OCI-LY1 (cell line): ENCODE data around the gene IQCF2.

Source experiments
- H2AFZ ChIP-seq: fragments of 200-600 bp; sonication (generic), shearing (Covaris generic); 2 replicates; pipeline ENCODE4 v1.6.0; 2014; ENCODE audit warnings: antibody characterized with exemption, mild to moderate bottlenecking, low read length
- H3F3A ChIP-seq: fragments of 200-600 bp; sonication (generic), shearing (Covaris generic); 2 replicates; pipeline ENCODE4 v1.6.0; 2014; ENCODE audit warnings: mild to moderate bottlenecking, antibody characterized with exemption, low read length, moderate library complexity; ENCODE audit not compliant: insufficient read depth
- H3K27ac ChIP-seq: fragments of 200-600 bp; sonication (generic); 2 replicates; pipeline ENCODE4 v1.5.1; 2014; ENCODE audit warnings: low read length, mixed run types, mild to moderate bottlenecking, low read depth; ENCODE audit not compliant: poor library complexity, severe bottlenecking
- H3K27me3 ChIP-seq: fragments of 200-600 bp; sonication (generic); 2 replicates; pipeline ENCODE4 v1.6.0; 2014; ENCODE audit warnings: antibody characterized with exemption, mild to moderate bottlenecking, low read length, moderate library complexity; ENCODE audit not compliant: insufficient read depth
- H3K36me3 ChIP-seq: fragments of 200-600 bp; sonication (generic); 2 replicates; pipeline ENCODE4 v1.6.1; 2014; ENCODE audit warnings: mild to moderate bottlenecking, antibody characterized with exemption, low read length, moderate library complexity, mixed read lengths; ENCODE audit not compliant: insufficient read depth
- H3K4me1 ChIP-seq: fragments of 200-600 bp; sonication (generic); 2 replicates; pipeline ENCODE4 v1.5.1; 2014; ENCODE audit warnings: mild to moderate bottlenecking, low read length, moderate library complexity; ENCODE audit not compliant: insufficient read depth, severe bottlenecking
- H3K4me2 ChIP-seq: fragments of 200-600 bp; sonication (generic), shearing (Covaris generic); 2 replicates; pipeline ENCODE4 v1.6.1; 2014; ENCODE audit warnings: low read length
- H3K4me3 ChIP-seq: fragments of 200-600 bp; sonication (generic); 2 replicates; pipeline ENCODE4 v1.5.1; 2014; ENCODE audit warnings: low read length, low read depth, mild to moderate bottlenecking, mixed read lengths; ENCODE audit not compliant: poor library complexity, severe bottlenecking
- H3K79me2 ChIP-seq: fragments of 200-600 bp; shearing (Covaris generic); 2 replicates; pipeline ENCODE4 v1.6.1; 2016; ENCODE audit warnings: mixed run types, low read length, mixed read lengths; ENCODE audit not compliant: insufficient read depth
- H3K9ac ChIP-seq: fragments of 200-600 bp; sonication (generic), shearing (Covaris generic); 2 replicates; pipeline ENCODE4 v1.6.1; 2014; ENCODE audit warnings: mild to moderate bottlenecking, low read length, mixed read lengths
- H3K9me2 ChIP-seq: fragments of 200-600 bp; sonication (generic), shearing (Covaris generic); 2 replicates; pipeline ENCODE4 v1.6.1; 2014; ENCODE audit warnings: low read depth, mild to moderate bottlenecking, low read length, mixed read lengths
- H3K9me3 ChIP-seq: fragments of 200-600 bp; shearing (Covaris generic); 2 replicates; pipeline ENCODE4 v1.6.1; 2014; ENCODE audit warnings: low read length, mixed read lengths
- H4K20me1 ChIP-seq: fragments of 200-600 bp; sonication (generic), shearing (Covaris generic); 2 replicates; pipeline ENCODE4 v1.6.0; 2016; ENCODE audit warnings: mild to moderate bottlenecking, low read length; ENCODE audit not compliant: insufficient read depth
- EZH2 ChIP-seq: fragments of 200-600 bp; sonication (generic), shearing (Covaris generic); IDR thresholded peaks from 2 replicates; pipeline ENCODE4 v1.8.0; 2017; ENCODE audit warnings: borderline replicate concordance, mixed run types, mild to moderate bottlenecking, antibody characterized with exemption, low read length, moderate library complexity, mixed read lengths
- TF ChIP-seq, protein P1 (sequence below): fragments of 200-600 bp; sonication (generic), shearing (Covaris generic); IDR thresholded peaks from 2 replicates; pipeline ENCODE4 v1.5.1; 2017; ENCODE audit warnings: mild to moderate bottlenecking, antibody characterized with exemption, low read length, moderate library complexity, mixed read lengths

IQCF2 gene

GRCh38 chr3:51874411-51874810, 13.0 kb downstream of the IQCF2 start:
- H3K4me3 ChIP-seq = no peak overlapping the region
- H3K9ac ChIP-seq = no peak overlapping the region
- no peaks in the 10 kb centered on the region for H3K9me3 ChIP-seq
- H3K9me2 ChIP-seq = no peaks in the 10 kb centered on the region
- no peak overlapping the region for H2AFZ ChIP-seq
- no peak for TF ChIP-seq EZH2
- no peak overlapping the region for H3K4me2 ChIP-seq
- H3F3A ChIP-seq = no peaks in the 10 kb centered on the region
- H3K79me2 ChIP-seq = no peaks in the 10 kb centered on the region
- H3K27me3 ChIP-seq = peaks cover 7% of the 10 kb centered on the region; the same call in 1 of the 2 replicates
- no peaks in the 10 kb centered on the region for H3K4me1 ChIP-seq
- no peaks in the 10 kb centered on the region for H4K20me1 ChIP-seq
- H3K27ac ChIP-seq = no peak overlapping the region
- H3K36me3 ChIP-seq = no peaks in the 10 kb centered on the region

DNA sequence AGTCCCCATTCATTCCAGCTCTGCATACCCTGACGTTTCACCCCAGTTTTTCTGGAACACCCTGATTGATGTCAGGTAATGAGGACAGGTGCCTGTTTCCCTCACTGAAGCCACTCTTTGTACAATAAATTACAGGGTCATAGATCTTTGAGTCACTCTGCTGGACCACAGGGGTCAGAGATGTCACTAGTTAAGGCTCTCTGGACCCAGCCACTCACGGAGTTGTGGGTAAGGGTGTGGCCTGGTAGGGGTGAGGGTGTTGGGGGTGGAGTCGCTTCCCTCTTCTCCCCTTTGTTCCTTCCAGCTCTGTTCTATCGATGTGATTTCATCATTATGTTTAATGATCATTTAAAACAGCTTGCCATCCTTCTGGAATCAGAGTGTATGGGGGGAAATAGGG, 13.5 kb downstream of the IQCF2 start:
- no peaks in the 10 kb centered on the region for H3K4me1 ChIP-seq
- H3K9me2 ChIP-seq = no peaks in the 10 kb centered on the region
- H3F3A ChIP-seq = no peaks in the 10 kb centered on the region
- H3K9ac ChIP-seq = no peak overlapping the region
- no peaks in the 10 kb centered on the region for H3K79me2 ChIP-seq
- H2AFZ ChIP-seq = no peak overlapping the region
- H3K4me2 ChIP-seq = no peak overlapping the region
- H4K20me1 ChIP-seq = no peaks in the 10 kb centered on the region
- peaks cover 7% of the 10 kb centered on the region; the same call in 1 of the 2 replicates for H3K27me3 ChIP-seq
- no peaks in the 10 kb centered on the region for H3K36me3 ChIP-seq
- no peaks in the 10 kb centered on the region for H3K9me3 ChIP-seq
- TF ChIP-seq, protein P1, sequence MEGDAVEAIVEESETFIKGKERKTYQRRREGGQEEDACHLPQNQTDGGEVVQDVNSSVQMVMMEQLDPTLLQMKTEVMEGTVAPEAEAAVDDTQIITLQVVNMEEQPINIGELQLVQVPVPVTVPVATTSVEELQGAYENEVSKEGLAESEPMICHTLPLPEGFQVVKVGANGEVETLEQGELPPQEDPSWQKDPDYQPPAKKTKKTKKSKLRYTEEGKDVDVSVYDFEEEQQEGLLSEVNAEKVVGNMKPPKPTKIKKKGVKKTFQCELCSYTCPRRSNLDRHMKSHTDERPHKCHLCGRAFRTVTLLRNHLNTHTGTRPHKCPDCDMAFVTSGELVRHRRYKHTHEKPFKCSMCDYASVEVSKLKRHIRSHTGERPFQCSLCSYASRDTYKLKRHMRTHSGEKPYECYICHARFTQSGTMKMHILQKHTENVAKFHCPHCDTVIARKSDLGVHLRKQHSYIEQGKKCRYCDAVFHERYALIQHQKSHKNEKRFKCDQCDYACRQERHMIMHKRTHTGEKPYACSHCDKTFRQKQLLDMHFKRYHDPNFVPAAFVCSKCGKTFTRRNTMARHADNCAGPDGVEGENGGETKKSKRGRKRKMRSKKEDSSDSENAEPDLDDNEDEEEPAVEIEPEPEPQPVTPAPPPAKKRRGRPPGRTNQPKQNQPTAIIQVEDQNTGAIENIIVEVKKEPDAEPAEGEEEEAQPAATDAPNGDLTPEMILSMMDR = no peak
- no peak for TF ChIP-seq EZH2
- H3K27ac ChIP-seq = no peak overlapping the region
- H3K4me3 ChIP-seq = no peak overlapping the region

DNA sequence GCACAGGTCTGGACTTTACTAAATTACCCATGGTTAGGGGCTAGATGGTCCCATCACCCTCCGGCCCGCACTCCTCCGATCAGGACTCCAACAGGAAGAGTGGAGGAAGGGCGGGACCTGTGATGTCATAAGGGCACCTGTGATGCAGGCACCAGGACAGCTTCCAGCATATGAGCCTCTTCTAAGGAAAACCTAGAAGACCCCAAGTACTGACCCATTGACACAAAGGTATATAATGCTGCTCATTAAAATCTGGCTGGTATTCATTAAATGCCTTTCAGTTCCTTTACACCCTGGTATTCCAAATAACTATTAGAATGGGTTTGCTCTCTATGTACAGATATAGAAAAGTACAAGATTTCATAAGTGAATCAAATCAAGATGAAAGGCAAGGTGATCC, 14.1 kb downstream of the IQCF2 start, which contains the start of gene IQCF5:
IQCF5 (minus strand) TSS at position 101 of the 400 bp plus-strand sequence; CDS start at position 31, 70 bp downstream.
- H3K27me3 ChIP-seq = peaks cover 7% of the 10 kb centered on the region; the same call in 1 of the 2 replicates

GRCh38 chr3:51876186-51876585, 14.8 kb downstream of the IQCF2 start:
- Histone ChIP-seq H3F3A (no peaks in the 10 kb centered on the region), H3K9me2 (no peaks in the 10 kb centered on the region), H2AFZ (no peak overlapping the region), H3K4me3 (no peak overlapping the region), H3K27ac (no peak overlapping the region), H4K20me1 (no peaks in the 10 kb centered on the region), H3K27me3 (peaks cover 7% of the 10 kb centered on the region; the same call in 1 of the 2 replicates), H3K36me3 (no peaks in the 10 kb centered on the region), H3K4me1 (no peaks in the 10 kb centered on the region), H3K9ac (no peak overlapping the region), H3K4me2 (no peak overlapping the region), H3K9me3 (no peaks in the 10 kb centered on the region), H3K79me2 (no peaks in the 10 kb centered on the region)
- TF ChIP-seq EZH2 = no peak
- TF ChIP-seq, protein P1 = no peak

More for the DNA sequence above, 14.1 kb downstream of the IQCF2 start, which contains the start of gene IQCF5:
- no peaks in the 10 kb centered on the region for H3K36me3 ChIP-seq
- H3K4me1 ChIP-seq = no peaks in the 10 kb centered on the region
- no peak within 1 kb of the TSS for H2AFZ ChIP-seq
- no peaks in the 10 kb centered on the region for H3K9me2 ChIP-seq
- no peak within 1 kb of the TSS for H3K4me2 ChIP-seq
- no peaks in the 10 kb centered on the region for H3F3A ChIP-seq
- H3K79me2 ChIP-seq = no peaks in the 10 kb centered on the region
- TF ChIP-seq EZH2 = no peak
- TF ChIP-seq, protein P1 = no peak
- no peaks in the 10 kb centered on the region for H4K20me1 ChIP-seq
- H3K9ac ChIP-seq = no peak within 1 kb of the TSS
- H3K9me3 ChIP-seq = no peaks in the 10 kb centered on the region
- no peak within 1 kb of the TSS for H3K27ac ChIP-seq
- no peak within 1 kb of the TSS for H3K4me3 ChIP-seq
